Lung (tissue), 12 donors: ENCODE measurements around the gene PIK3AP1. TPM values are rescaled to one million over a fixed set of nuclear protein-coding genes. Genes with fewer than 3 reads are reported as not detected.

Experiments used
- ATAC-seq: fragments of 200-7000 bp; cut with Tn5 transposase; one replicate; pipeline ENCODE4 v1.9.1; 2020; ENCODE audit warnings: moderate number of reproducible peaks; ENCODE audit not compliant: insufficient read depth, low FRiP score
- DNase-seq, 3 donors: peaks; one replicate each; pipeline ENCODE4 v3.0.0-alpha.2; 2013 to 2017
- H3K27ac ChIP-seq, 2 donors: one replicate each; pipeline ENCODE4 v1.5.1; 2013; ENCODE audit warnings: mild to moderate bottlenecking in 2 of 2, moderate library complexity in 2 of 2, control low read depth in 1 of 2, inconsistent platforms in 1 of 2, low read depth in 1 of 2, low read length in 1 of 2
- H3K27me3 ChIP-seq, 3 donors: one replicate each; pipeline ENCODE4 v1.5.1; 2013; ENCODE audit warnings: low read length in 2 of 3; ENCODE audit not compliant: control insufficient read depth in 3 of 3, insufficient read depth in 3 of 3
- H3K36me3 ChIP-seq, 4 donors: one replicate each; pipeline ENCODE4 v1.5.1; 2013; ENCODE audit warnings: low read length in 4 of 4, mild to moderate bottlenecking in 1 of 4, moderate library complexity in 1 of 4; ENCODE audit not compliant: control insufficient read depth in 4 of 4, insufficient read depth in 4 of 4
- H3K4me1 ChIP-seq, 5 donors: one replicate each; pipeline ENCODE4 v1.5.1; 2013; ENCODE audit warnings: low read length in 5 of 5, mild to moderate bottlenecking in 2 of 5, moderate library complexity in 1 of 5; ENCODE audit not compliant: control insufficient read depth in 5 of 5, insufficient read depth in 5 of 5
- H3K4me3 ChIP-seq: one replicate; pipeline ENCODE4 v1.5.1; 2013; ENCODE audit warnings: mild to moderate bottlenecking, control low read depth, moderate library complexity
- H3K9ac ChIP-seq, 2 donors: one replicate each; pipeline ENCODE4 v1.5.1; 2013; ENCODE audit warnings: low read length in 2 of 2, control low read depth in 1 of 2; ENCODE audit not compliant: insufficient read depth in 1 of 2
- H3K9me3 ChIP-seq, 4 donors: one replicate each; pipeline ENCODE4 v1.5.1; 2013; ENCODE audit warnings: low read length in 3 of 4, mild to moderate bottlenecking in 1 of 4, moderate library complexity in 1 of 4; ENCODE audit not compliant: control insufficient read depth in 4 of 4, insufficient read depth in 3 of 4
- CTCF ChIP-seq: IDR thresholded peaks from 2 replicates; pipeline ENCODE4 v1.5.1; 2012; ENCODE audit warnings: mild to moderate bottlenecking; ENCODE audit errors: control extremely low read depth, extremely low read depth
- WGBS, 2 donors: extraction: QIAGEN DNeasy Blood & Tissue Kit; methylation state at CpG; one replicate each; pipeline ENCODE4 v1.1.7; 2013; 5-methylcytosine and 5-hydroxymethylcytosine counted together
- polyA plus RNA-seq, 2 donors: library from polyadenylated mRNA; stranded (reverse); fragments of 200-250 nt; gene quantifications; one replicate each; pipeline ENCODE4 v1.2.1, GENCODE V29; 2013
- total RNA-seq, 2 donors: library from RNA; depleted of rRNA in 1 of 2; stranded (reverse); fragments of >200 nt in 1 of 2; gene quantifications; one replicate each; pipeline ENCODE4 v1.2.1, GENCODE V29; 2014 to 2021
- donor health status: control.
- donor health status: control.
- donor health status: Bipolar disorder and iron deficiency.
- donor health status: healthy.
- donor health status: DM: yes; HTN: yes; CAD: no.

Gene PIK3AP1
- total and polyA plus RNA-seq, 4 donors, result 7.3 to 120 (median 30.4) TPM

- 93% methylated on average over 3 of the region's 3 CpGs for WGBS, 2 donors
- no peak for ATAC-seq
- no peaks in the 10 kb centered on the region for H3K27me3 ChIP-seq
These were observed 26.9 kb downstream of the PIK3AP1 start for GRCh38 chr10:96693431-96693830.

GRCh38 chr10:96692427-96692826 lies 27.9 kb downstream of the PIK3AP1 start:
- DNase-seq (no peak), ATAC-seq (no peak)
- no peaks in the 10 kb centered on the region for H3K36me3 ChIP-seq
- H3K27ac ChIP-seq, result no peak overlapping the region
- H3K9me3 ChIP-seq, result peaks cover 0 to 2% (median 0%) of the 10 kb centered on the region in 4 donors
- H3K4me3 ChIP-seq, result no peak overlapping the region
- no peak overlapping the region for H3K9ac ChIP-seq
- no peak for TF ChIP-seq CTCF
- H3K27me3 ChIP-seq, result no peaks in the 10 kb centered on the region
- peaks cover 0 to 2% (median 0%) of the 10 kb centered on the region in 5 donors for H3K4me1 ChIP-seq
- WGBS, 2 donors, result 93 to 99% methylated on average over 4 of the region's 4 CpGs

More at GRCh38 chr10:96693431-96693830, 26.9 kb downstream of the PIK3AP1 start:
- H3K36me3 ChIP-seq, result no peaks in the 10 kb centered on the region
- peaks cover 0 to 2% (median 0%) of the 10 kb centered on the region in 5 donors for H3K4me1 ChIP-seq
- no peak overlapping the region for H3K4me3 ChIP-seq
- H3K9ac ChIP-seq, result no peak overlapping the region
- H3K27ac ChIP-seq, result no peak overlapping the region
- peaks cover 0 to 2% (median 0%) of the 10 kb centered on the region in 4 donors for H3K9me3 ChIP-seq
- TF ChIP-seq CTCF, result no peak
- DNase-seq, result no peak

- TF ChIP-seq CTCF, result no peak
- no peak for DNase-seq
These were observed 28.6 kb downstream of the PIK3AP1 start for GRCh38 chr10:96691761-96692160.

More at GRCh38 chr10:96691761-96692160, 28.6 kb downstream of the PIK3AP1 start:
- H3K27ac ChIP-seq, result no peak overlapping the region
- H3K9me3 ChIP-seq, result peaks cover 0 to 2% (median 0%) of the 10 kb centered on the region in 4 donors
- ATAC-seq, result no peak
- no peaks in the 10 kb centered on the region for H3K36me3 ChIP-seq
- no peak overlapping the region for H3K4me3 ChIP-seq
- no peaks in the 10 kb centered on the region for H3K27me3 ChIP-seq
- H3K9ac ChIP-seq, result no peak overlapping the region
- H3K4me1 ChIP-seq, result peaks cover 0 to 2% (median 0%) of the 10 kb centered on the region in 5 donors
